ENCODE measurements around the gene ZSWIM4.

Gene ZSWIM4

GRCh38 chr19:13817018-13817614 lies 21.9 kb downstream of the ZSWIM4 start:
- DNase-seq (ENCODE audit: extremely low spot score) = no peak
- POLR2A ChIA-PET = interaction anchor here (1.2 kb wide), 1 partner anchor 29 kb away, joined by 3 read pairs; no protein-coding TSS in a partner anchor
- TF ChIP-seq HDGF (IDR thresholded peaks at IDR 0.05; ENCODE audit: borderline replicate concordance) (no peak), CTBP1 (IDR thresholded peaks at IDR 0.05; ENCODE audit: borderline replicate concordance) (no peak), ARNT (IDR thresholded peaks at IDR 0.05) (no peak), SP1 (IDR thresholded peaks at IDR 0.05) (no peak), FOXK2 (IDR thresholded peaks at IDR 0.05) (no peak), FOXA1 (IDR thresholded peaks at IDR 0.05) (no peak), LEF1 (IDR thresholded peaks at IDR 0.05; ENCODE audit: borderline replicate concordance) (no peak), L3MBTL2 (conservative IDR thresholded peaks at IDR 0.05) (no peak), NFRKB (IDR thresholded peaks at IDR 0.05) (no peak), FOXM1 (IDR thresholded peaks at IDR 0.05; ENCODE audit: borderline replicate concordance) (no peak), ZNF384 (IDR thresholded peaks at IDR 0.05) (no peak), TARDBP (IDR thresholded peaks at IDR 0.05) (no peak), SUZ12 (IDR thresholded peaks at IDR 0.05) (no peak), PKNOX1 (IDR thresholded peaks at IDR 0.05) (no peak), ELF4 (IDR thresholded peaks at IDR 0.05) (no peak), BHLHE40 (IDR thresholded peaks at IDR 0.05; ENCODE audit: borderline replicate concordance) (no peak)
- CTCF ChIA-PET = interaction anchor here (0.6 kb wide), 1 partner anchor 1291 kb away, joined by 3 read pairs; no protein-coding TSS in a partner anchor

GRCh38 chr19:13817615-13818371 lies 22.6 kb downstream of the ZSWIM4 start:
- POLR2A ChIA-PET = no interaction called here
- CTCF ChIA-PET = interaction anchor here (0.6 kb wide), 1 partner anchor 1290 kb away, joined by 3 read pairs; no protein-coding TSS in a partner anchor
- no peak for DNase-seq (ENCODE audit: extremely low spot score)
- TF ChIP-seq HDGF (IDR thresholded peaks at IDR 0.05; ENCODE audit: borderline replicate concordance) (no peak), SUZ12 (IDR thresholded peaks at IDR 0.05) (no peak), FOXK2 (IDR thresholded peaks at IDR 0.05) (no peak), L3MBTL2 (conservative IDR thresholded peaks at IDR 0.05) (no peak), LEF1 (IDR thresholded peaks at IDR 0.05; ENCODE audit: borderline replicate concordance) (no peak), CTBP1 (IDR thresholded peaks at IDR 0.05; ENCODE audit: borderline replicate concordance) (no peak), PKNOX1 (IDR thresholded peaks at IDR 0.05) (no peak), ELF4 (IDR thresholded peaks at IDR 0.05) (no peak), BHLHE40 (IDR thresholded peaks at IDR 0.05; ENCODE audit: borderline replicate concordance) (no peak), NFRKB (IDR thresholded peaks at IDR 0.05) (no peak), FOXA1 (IDR thresholded peaks at IDR 0.05) (no peak), ARNT (IDR thresholded peaks at IDR 0.05) (no peak), TARDBP (IDR thresholded peaks at IDR 0.05) (no peak), FOXM1 (IDR thresholded peaks at IDR 0.05; ENCODE audit: borderline replicate concordance) (no peak), SP1 (IDR thresholded peaks at IDR 0.05) (no peak), ZNF384 (IDR thresholded peaks at IDR 0.05) (no peak)

GRCh38 chr19:13819238-13819637 lies 24.0 kb downstream of the ZSWIM4 start:
- DNase-seq (ENCODE audit: extremely low spot score) = no peak
- CTCF ChIA-PET = no interaction called here
- POLR2A ChIA-PET = no interaction called here
- no peak for TF ChIP-seq SP1 (IDR thresholded peaks at IDR 0.05)
- TF ChIP-seq FOXM1 (IDR thresholded peaks at IDR 0.05; ENCODE audit: borderline replicate concordance) = no peak
- TF ChIP-seq L3MBTL2 (conservative IDR thresholded peaks at IDR 0.05) = no peak
- no peak for TF ChIP-seq CTBP1 (IDR thresholded peaks at IDR 0.05; ENCODE audit: borderline replicate concordance)
- TF ChIP-seq NFRKB (IDR thresholded peaks at IDR 0.05) = no peak
- TF ChIP-seq FOXA1 (IDR thresholded peaks at IDR 0.05) = no peak
- TF ChIP-seq ZNF384 (IDR thresholded peaks at IDR 0.05) = no peak
- TF ChIP-seq ELF4 (IDR thresholded peaks at IDR 0.05) = no peak
- TF ChIP-seq BHLHE40 (IDR thresholded peaks at IDR 0.05; ENCODE audit: borderline replicate concordance) = no peak

GRCh38 chr19:13821292-13821691 lies 26.0 kb downstream of the ZSWIM4 start:
- DNase-seq (ENCODE audit: extremely low spot score) = no peak
- POLR2A ChIA-PET = interaction anchor here (0.7 kb wide), 1 partner anchor 30 kb away, joined by 3 read pairs; no protein-coding TSS in a partner anchor
- no peak for TF ChIP-seq ELF4 (IDR thresholded peaks at IDR 0.05)
- no peak for TF ChIP-seq LEF1 (IDR thresholded peaks at IDR 0.05; ENCODE audit: borderline replicate concordance)
- no peak for TF ChIP-seq SUZ12 (IDR thresholded peaks at IDR 0.05)
- no peak for TF ChIP-seq TARDBP (IDR thresholded peaks at IDR 0.05)
- CTCF ChIA-PET = no interaction called here

GRCh38 chr19:13823256-13823655 lies 28.0 kb downstream of the ZSWIM4 start:
- POLR2A ChIA-PET = no interaction called here
- CTCF ChIA-PET = no interaction called here
- TF ChIP-seq FOXK2 (IDR thresholded peaks at IDR 0.05) (no peak), L3MBTL2 (conservative IDR thresholded peaks at IDR 0.05) (no peak), SP1 (IDR thresholded peaks at IDR 0.05) (no peak), HDGF (IDR thresholded peaks at IDR 0.05; ENCODE audit: borderline replicate concordance) (no peak), CTBP1 (IDR thresholded peaks at IDR 0.05; ENCODE audit: borderline replicate concordance) (no peak), TARDBP (IDR thresholded peaks at IDR 0.05) (no peak), ZNF384 (IDR thresholded peaks at IDR 0.05) (no peak), PKNOX1 (IDR thresholded peaks at IDR 0.05) (no peak), ARNT (IDR thresholded peaks at IDR 0.05) (no peak), FOXA1 (IDR thresholded peaks at IDR 0.05) (no peak), LEF1 (IDR thresholded peaks at IDR 0.05; ENCODE audit: borderline replicate concordance) (no peak), NFRKB (IDR thresholded peaks at IDR 0.05) (no peak), SUZ12 (IDR thresholded peaks at IDR 0.05) (no peak), BHLHE40 (IDR thresholded peaks at IDR 0.05; ENCODE audit: borderline replicate concordance) (no peak), ELF4 (IDR thresholded peaks at IDR 0.05) (no peak), FOXM1 (IDR thresholded peaks at IDR 0.05; ENCODE audit: borderline replicate concordance) (no peak)
- no peak for DNase-seq (ENCODE audit: extremely low spot score)

Data from HEK293T (cell line).